ENCODE results near the gene GRM1.

GRM1 gene

GRCh38 chr6:146184701-146185100, 155.8 kb downstream of the GRM1 start:
- Mint-ChIP-seq H3K9me3 (no peaks in the 10 kb centered on the region), H3K27me3 (no peaks in the 10 kb centered on the region), H3K4me1 (ENCODE audit: low read depth in 2 of 2) (no peaks in the 10 kb centered on the region), H3K27ac (no peak overlapping the region), H3K4me3 (no peak overlapping the region), H3K36me3 (ENCODE audit: insufficient read depth) (no peaks in the 10 kb centered on the region)
- ATAC-seq (replicated peaks), result no peak
- no peak for DNase-seq

GRCh38 chr6:146189131-146189530, 160.3 kb downstream of the GRM1 start:
- ATAC-seq (replicated peaks) (no peak), DNase-seq (no peak)
- H3K4me1 Mint-ChIP-seq (ENCODE audit: low read depth in 2 of 2), result no peaks in the 10 kb centered on the region
- no peak overlapping the region for H3K27ac Mint-ChIP-seq
- H3K4me3 Mint-ChIP-seq, result no peak overlapping the region
- H3K36me3 Mint-ChIP-seq (ENCODE audit: insufficient read depth), result no peaks in the 10 kb centered on the region
- H3K9me3 Mint-ChIP-seq, result no peaks in the 10 kb centered on the region
- H3K27me3 Mint-ChIP-seq, result no peaks in the 10 kb centered on the region

DNA sequence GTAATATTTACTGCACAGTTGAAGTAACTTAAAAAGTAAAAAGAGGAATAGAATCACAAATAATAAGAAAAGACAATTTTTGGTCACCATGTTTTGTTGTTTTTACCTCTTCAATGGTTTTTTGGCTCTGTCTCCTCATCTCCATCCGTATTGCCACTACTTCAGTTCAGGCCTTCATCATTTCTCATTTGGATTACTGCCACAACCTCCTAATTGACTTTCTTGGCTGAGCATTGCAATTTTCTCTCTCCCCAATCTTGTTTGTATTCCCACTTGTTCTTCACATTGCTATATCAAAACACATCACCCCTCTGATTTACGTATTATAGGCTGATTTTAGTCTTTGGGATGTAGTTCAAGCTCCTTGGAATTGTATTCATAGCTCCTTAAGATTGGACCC, 161.7 kb downstream of the GRM1 start:
- Mint-ChIP-seq H3K36me3 (ENCODE audit: insufficient read depth) (no peaks in the 10 kb centered on the region), H3K9me3 (peaks cover 0 to 2% of the 10 kb centered on the region in 2 donors), H3K4me3 (no peak overlapping the region), H3K27me3 (no peaks in the 10 kb centered on the region), H3K27ac (no peak overlapping the region), H3K4me1 (ENCODE audit: low read depth in 2 of 2) (no peaks in the 10 kb centered on the region)
- DNase-seq (no peak), ATAC-seq (replicated peaks) (no peak)

GRCh38 chr6:146191166-146191565, 162.3 kb downstream of the GRM1 start:
- Mint-ChIP-seq H3K9me3 (peaks cover 0 to 2% of the 10 kb centered on the region in 2 donors), H3K4me3 (no peak overlapping the region), H3K4me1 (ENCODE audit: low read depth in 2 of 2) (no peaks in the 10 kb centered on the region), H3K27ac (no peak overlapping the region), H3K27me3 (no peaks in the 10 kb centered on the region), H3K36me3 (ENCODE audit: insufficient read depth) (no peaks in the 10 kb centered on the region)
- ATAC-seq (replicated peaks) (no peak), DNase-seq (no peak)

GRCh38 chr6:146191612-146192011, 162.8 kb downstream of the GRM1 start:
- Mint-ChIP-seq H3K4me1 (ENCODE audit: low read depth in 2 of 2) (no peaks in the 10 kb centered on the region), H3K4me3 (no peak overlapping the region), H3K27ac (no peak overlapping the region), H3K27me3 (no peaks in the 10 kb centered on the region), H3K9me3 (peaks cover 0 to 2% of the 10 kb centered on the region in 2 donors), H3K36me3 (ENCODE audit: insufficient read depth) (no peaks in the 10 kb centered on the region)
- DNase-seq, result no peak
- no peak for ATAC-seq (replicated peaks)

- Mint-ChIP-seq H3K27ac (no peak overlapping the region), H3K27me3 (no peaks in the 10 kb centered on the region), H3K4me1 (ENCODE audit: low read depth in 2 of 2) (no peaks in the 10 kb centered on the region), H3K4me3 (no peak overlapping the region), H3K9me3 (peaks cover 0 to 2% of the 10 kb centered on the region in 2 donors), H3K36me3 (ENCODE audit: insufficient read depth) (no peaks in the 10 kb centered on the region)
- no peak for ATAC-seq (replicated peaks)
- no peak for DNase-seq
Measured at GRCh38 chr6:146194434-146194833, 165.6 kb downstream of the GRM1 start.

DNA sequence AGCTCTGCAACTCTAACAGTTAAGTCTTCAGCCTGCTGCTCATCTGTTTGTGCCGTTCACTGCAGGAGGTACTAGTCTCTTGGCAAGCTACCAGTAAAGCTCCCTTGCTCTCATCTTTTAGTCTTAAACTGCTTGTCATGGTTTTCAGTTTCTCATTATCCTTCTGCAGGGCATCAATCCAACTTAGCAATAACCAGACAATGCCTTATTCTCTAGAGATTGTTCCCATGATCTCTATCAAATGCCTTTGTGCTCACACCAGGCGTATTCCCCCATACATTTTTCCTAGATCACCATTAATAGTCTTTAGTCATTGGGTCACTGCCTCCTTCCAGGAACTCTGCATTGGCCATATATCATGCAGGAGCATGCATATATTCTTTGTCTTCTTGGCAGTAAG, 171.3 kb downstream of the GRM1 start:
- H3K27me3 Mint-ChIP-seq, result no peaks in the 10 kb centered on the region
- no peak for ATAC-seq (replicated peaks)
- H3K4me1 Mint-ChIP-seq (ENCODE audit: low read depth in 2 of 2), result no peaks in the 10 kb centered on the region
- no peaks in the 10 kb centered on the region for H3K36me3 Mint-ChIP-seq (ENCODE audit: insufficient read depth)
- H3K9me3 Mint-ChIP-seq, result no peaks in the 10 kb centered on the region
- H3K4me3 Mint-ChIP-seq, result no peak overlapping the region
- no peak for DNase-seq
- H3K27ac Mint-ChIP-seq, result no peak overlapping the region

- Mint-ChIP-seq H3K36me3 (ENCODE audit: insufficient read depth) (no peaks in the 10 kb centered on the region), H3K27me3 (no peaks in the 10 kb centered on the region), H3K9me3 (no peaks in the 10 kb centered on the region), H3K4me1 (ENCODE audit: low read depth in 2 of 2) (no peaks in the 10 kb centered on the region), H3K4me3 (no peak overlapping the region), H3K27ac (no peak overlapping the region)
- ATAC-seq (replicated peaks) (no peak), DNase-seq (no peak)
Measured at GRCh38 chr6:146202570-146202969, 173.7 kb downstream of the GRM1 start.

- Mint-ChIP-seq H3K27ac (no peak overlapping the region), H3K4me1 (ENCODE audit: low read depth in 2 of 2) (peaks cover 0 to 3% of the 10 kb centered on the region in 2 donors), H3K9me3 (no peaks in the 10 kb centered on the region), H3K36me3 (ENCODE audit: insufficient read depth) (no peaks in the 10 kb centered on the region), H3K27me3 (no peaks in the 10 kb centered on the region), H3K4me3 (no peak overlapping the region)
- ATAC-seq (replicated peaks) (no peak), DNase-seq (no peak)
Measured at GRCh38 chr6:146209942-146210341, 181.1 kb downstream of the GRM1 start.

DNA sequence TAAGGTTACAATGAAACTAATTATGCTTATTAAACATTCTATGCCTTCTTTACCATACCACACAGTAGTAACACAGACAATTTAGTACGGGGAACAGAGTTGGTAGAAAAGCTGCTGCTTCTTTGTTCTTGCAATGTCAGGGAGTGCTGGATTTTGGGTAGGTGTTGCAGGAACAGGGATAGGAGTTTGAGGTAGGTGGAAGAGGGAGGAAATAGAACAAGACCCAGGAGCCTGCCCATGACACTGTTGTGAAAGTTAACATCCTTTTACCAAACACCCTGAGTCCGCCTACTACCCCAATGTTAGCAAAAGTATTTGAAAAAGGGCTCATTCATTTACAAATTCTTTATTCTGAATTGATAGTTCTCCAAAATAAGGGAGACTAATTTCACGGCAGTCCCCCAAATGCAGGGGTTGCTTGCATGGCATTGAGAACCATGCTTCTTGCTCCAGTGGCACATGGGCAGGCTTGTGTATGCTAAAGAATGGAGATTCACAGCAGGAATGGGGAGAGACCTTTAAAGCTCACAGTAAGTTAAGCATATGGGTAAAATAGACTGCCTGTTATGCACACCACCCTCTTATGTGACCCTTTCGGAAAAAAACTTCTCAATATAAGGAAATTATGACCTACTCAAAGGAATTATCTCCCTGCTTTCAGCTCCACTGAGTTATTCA, 181.7 kb downstream of the GRM1 start:
- no peaks in the 10 kb centered on the region for H3K27me3 Mint-ChIP-seq
- ATAC-seq (replicated peaks), result no peak
- H3K9me3 Mint-ChIP-seq, result no peaks in the 10 kb centered on the region
- no peak for DNase-seq
- peaks cover 0 to 3% of the 10 kb centered on the region in 2 donors for H3K4me1 Mint-ChIP-seq (ENCODE audit: low read depth in 2 of 2)
- no peak overlapping the region for H3K27ac Mint-ChIP-seq
- no peaks in the 10 kb centered on the region for H3K36me3 Mint-ChIP-seq (ENCODE audit: insufficient read depth)
- H3K4me3 Mint-ChIP-seq, result no peak overlapping the region

GRCh38 chr6:146211646-146212045, 182.8 kb downstream of the GRM1 start:
- Mint-ChIP-seq H3K4me3 (no peak overlapping the region), H3K36me3 (ENCODE audit: insufficient read depth) (no peaks in the 10 kb centered on the region), H3K4me1 (ENCODE audit: low read depth in 2 of 2) (peaks cover 0 to 3% of the 10 kb centered on the region in 2 donors), H3K9me3 (no peaks in the 10 kb centered on the region), H3K27me3 (no peaks in the 10 kb centered on the region), H3K27ac (no peak overlapping the region)
- no peak for DNase-seq
- ATAC-seq (replicated peaks), result no peak

GRCh38 chr6:146212781-146213180, 183.9 kb downstream of the GRM1 start:
- no peaks in the 10 kb centered on the region for H3K27me3 Mint-ChIP-seq
- DNase-seq (no peak), ATAC-seq (replicated peaks) (no peak)
- H3K4me1 Mint-ChIP-seq (ENCODE audit: low read depth in 2 of 2), result peaks cover 0 to 3% of the 10 kb centered on the region in 2 donors
- no peak overlapping the region for H3K4me3 Mint-ChIP-seq
- no peaks in the 10 kb centered on the region for H3K9me3 Mint-ChIP-seq
- H3K27ac Mint-ChIP-seq, result no peak overlapping the region
- H3K36me3 Mint-ChIP-seq (ENCODE audit: insufficient read depth), result no peaks in the 10 kb centered on the region

GRCh38 chr6:146219101-146219500, 190.2 kb downstream of the GRM1 start:
- no peak for DNase-seq
- Mint-ChIP-seq H3K4me1 (ENCODE audit: low read depth in 2 of 2) (no peaks in the 10 kb centered on the region), H3K27ac (no peak overlapping the region), H3K4me3 (no peak overlapping the region), H3K27me3 (no peaks in the 10 kb centered on the region), H3K36me3 (ENCODE audit: insufficient read depth) (no peaks in the 10 kb centered on the region), H3K9me3 (peaks cover 0 to 2% of the 10 kb centered on the region in 2 donors)
- no peak for ATAC-seq (replicated peaks)

DNA sequence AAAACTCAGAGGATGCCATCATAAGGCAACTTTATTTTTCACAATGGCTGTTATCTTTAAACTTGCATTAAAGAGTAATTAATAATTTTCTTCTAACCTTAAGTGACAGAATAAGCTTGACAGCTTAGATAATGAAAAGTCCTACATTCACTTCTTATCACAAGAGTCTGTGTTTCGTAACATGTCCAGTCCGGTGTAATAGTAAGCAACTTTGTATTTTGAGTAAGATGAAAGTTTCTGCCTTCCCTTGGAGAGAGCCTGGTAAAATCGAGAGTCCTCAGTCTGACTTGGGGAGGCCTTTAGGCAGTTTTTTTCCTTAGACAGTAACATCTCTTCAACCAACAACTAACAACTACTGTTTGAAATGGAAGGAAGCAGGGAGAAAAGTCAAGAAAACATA, 195.6 kb downstream of the GRM1 start:
- Mint-ChIP-seq H3K36me3 (ENCODE audit: insufficient read depth) (no peaks in the 10 kb centered on the region), H3K4me1 (ENCODE audit: low read depth in 2 of 2) (no peaks in the 10 kb centered on the region), H3K9me3 (peaks cover 0 to 2% of the 10 kb centered on the region in 2 donors), H3K27ac (no peak overlapping the region), H3K27me3 (no peaks in the 10 kb centered on the region), H3K4me3 (no peak overlapping the region)
- ATAC-seq (replicated peaks) (no peak), DNase-seq (no peak)

DNA sequence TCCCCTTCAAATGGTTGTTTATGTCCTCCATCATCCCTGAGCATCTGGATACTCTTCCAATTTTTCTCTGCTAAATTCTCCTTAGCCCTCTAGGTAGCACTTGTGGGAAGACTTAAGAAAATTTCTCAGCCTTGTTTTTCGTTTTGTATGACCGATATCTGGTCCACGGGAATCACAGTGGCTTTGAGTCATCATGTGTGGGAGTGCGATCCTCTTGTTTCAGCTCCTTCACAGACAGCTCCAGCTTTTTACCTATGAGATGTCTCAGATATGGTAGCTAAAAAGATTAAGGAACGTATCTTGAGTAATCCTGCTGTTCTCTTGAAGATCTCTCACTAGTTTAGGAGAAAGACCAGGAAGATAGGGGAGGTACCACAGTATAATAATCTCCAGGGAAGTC, 196.1 kb downstream of the GRM1 start:
- Mint-ChIP-seq H3K9me3 (peaks cover 0 to 2% of the 10 kb centered on the region in 2 donors), H3K27me3 (no peaks in the 10 kb centered on the region), H3K27ac (no peak overlapping the region), H3K4me3 (no peak overlapping the region), H3K4me1 (ENCODE audit: low read depth in 2 of 2) (no peaks in the 10 kb centered on the region), H3K36me3 (ENCODE audit: insufficient read depth) (no peaks in the 10 kb centered on the region)
- no peak for DNase-seq
- no peak for ATAC-seq (replicated peaks)
